HG02623 (cell line): ENCODE results near the gene MFSD2B.
"Not testable (repeated sequence)": the region's sequence is repeated elsewhere in the genome, so short reads cannot be mapped to it uniquely, and the experiment has no call there.

Experiments
- ATAC-seq: cut with Tn5 transposase; IDR thresholded peaks from one replicate; pipeline ENCODE4 v1.9.1; 2021; ENCODE audit warnings: moderate library complexity; ENCODE audit not compliant: unreplicated experiment

Gene MFSD2B

DNA sequence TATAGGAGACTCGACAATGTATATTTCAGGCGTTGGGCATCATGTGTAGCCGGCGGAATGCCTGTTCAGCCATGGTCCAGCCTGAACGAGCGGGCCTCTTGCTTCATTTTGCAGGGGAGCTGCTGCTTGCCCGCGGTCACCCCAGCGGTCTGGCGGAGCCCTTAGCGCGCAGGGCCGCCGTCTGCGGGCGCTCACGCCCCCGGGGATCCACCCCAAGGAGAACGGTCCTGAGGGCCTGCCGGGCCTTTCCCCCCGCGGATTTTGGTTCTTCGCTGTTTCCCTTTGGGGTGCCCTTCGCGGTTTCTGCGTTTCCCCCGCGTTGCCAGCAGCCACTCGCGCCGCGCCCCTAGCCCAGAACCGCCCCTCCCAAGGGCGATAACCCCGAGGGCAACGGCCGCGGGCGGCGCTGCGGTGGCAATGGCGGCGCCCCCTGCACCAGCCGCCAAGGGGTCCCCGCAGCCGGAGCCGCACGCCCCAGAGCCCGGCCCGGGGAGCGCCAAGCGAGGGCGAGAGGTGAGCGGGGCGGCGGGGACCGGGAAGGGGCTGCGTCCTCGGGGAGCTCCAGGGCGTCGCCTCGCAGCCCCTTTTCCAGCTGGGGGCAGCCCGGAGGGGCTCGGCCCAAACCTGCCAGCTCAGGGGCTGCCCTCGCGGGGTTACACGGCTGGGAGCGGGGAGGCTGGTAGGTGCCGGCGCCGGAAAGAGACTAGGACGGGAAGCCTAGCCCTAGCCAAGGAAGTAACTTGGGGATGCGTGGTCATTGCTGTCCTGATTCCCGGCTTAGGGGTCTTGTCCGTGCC, at the start of gene MFSD2B:
MFSD2B (plus strand) TSS at position 406 of the 797 bp plus-strand sequence; CDS start at position 418, 12 bp downstream.
- ATAC-seq: no peak

DNA sequence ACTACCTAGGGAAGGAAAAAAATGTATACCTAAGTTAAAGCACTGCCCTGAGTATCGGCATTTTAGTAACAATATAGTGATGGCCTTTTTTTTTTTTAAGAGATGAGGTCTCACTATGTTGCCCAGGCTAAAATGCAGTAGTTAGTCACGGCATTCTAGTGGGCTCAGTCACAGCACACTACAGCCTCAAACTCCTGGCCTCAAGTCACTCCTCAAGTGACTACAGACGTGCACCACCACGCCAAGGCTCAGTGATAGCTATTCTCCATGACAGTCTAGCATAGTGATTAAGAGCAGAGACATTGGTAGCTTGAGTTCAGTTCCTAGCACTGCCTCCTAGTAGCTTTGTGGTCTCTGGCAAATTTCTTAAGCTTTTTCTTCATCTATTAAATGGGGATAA, 42.0 kb upstream of the MFSD2B start:
- ATAC-seq: no peak

DNA sequence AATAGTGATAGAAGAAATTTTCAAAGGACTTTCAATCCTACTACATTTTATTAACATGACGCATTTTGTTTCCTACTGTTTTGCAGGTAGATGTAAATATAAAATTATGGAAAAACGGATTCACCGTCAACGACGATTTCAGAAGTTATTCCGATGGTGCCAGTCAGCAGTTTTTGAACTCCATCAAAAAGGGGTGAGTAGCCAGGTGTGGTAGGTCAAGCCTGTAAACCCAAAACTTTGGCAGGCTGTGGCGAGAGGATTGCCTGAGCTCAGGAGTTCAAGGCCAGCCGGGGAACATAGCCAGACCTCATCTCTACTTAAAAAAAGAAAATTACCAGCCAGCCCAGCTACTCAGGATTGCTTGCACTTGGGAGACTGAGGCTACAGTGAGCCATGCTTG, 33.0 kb upstream of the MFSD2B start:
- ATAC-seq: no peak

- no peak for ATAC-seq
These were observed 21.5 kb upstream of the MFSD2B start for GRCh38 chr2:23988371-23988770.

- no peak for ATAC-seq
These were observed 17.0 kb upstream of the MFSD2B start for GRCh38 chr2:23992931-23993330.

DNA sequence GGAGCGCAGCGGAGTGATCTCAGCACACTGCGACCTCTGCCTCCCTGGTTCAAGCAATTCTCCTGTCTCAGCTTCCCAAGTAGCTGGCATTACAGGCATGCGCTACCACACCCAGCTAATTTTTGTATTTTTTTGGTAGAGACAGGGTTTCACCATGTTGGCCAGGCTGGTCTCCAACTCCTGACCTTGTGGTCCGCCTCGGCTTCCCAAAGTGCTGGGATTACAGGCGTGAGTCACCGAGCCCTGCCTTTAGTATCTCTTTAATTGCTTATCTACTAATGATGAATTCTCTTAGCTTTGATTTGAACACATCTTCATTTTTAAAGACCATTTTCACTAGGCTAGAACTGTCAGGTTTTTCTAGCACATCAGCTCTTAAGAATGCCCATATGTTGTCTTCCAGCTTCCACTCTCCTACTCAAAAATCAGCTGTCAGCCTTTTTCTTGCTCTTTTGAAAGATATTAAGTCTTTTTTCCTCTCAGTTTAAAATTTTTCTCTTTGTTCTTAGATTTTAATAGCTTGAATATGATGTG, 16.1 kb upstream of the MFSD2B start:
- no peak for ATAC-seq

- ATAC-seq: no peak
These were observed 15.3 kb upstream of the MFSD2B start for GRCh38 chr2:23994567-23994966.

DNA sequence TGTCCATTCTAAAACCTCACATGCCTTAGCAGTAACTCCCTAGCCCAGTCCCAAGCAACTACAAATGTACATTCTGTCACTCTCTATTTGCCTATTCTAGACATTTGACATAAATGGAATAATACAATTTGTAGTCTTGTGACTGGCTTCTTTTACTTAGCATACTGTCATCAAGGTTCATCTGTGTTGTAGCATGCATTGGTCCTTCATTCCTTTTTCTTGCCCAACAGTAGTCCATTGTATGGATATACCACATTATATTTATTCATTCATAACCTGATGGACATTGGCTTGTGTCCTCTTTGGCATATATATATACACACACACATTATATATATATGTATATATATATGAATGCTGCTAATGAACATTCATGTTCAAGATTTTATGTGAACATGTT, 2.2 kb upstream of the MFSD2B start:
- no peak for ATAC-seq

GRCh38 chr2:24008672-24009366, 1.1 kb upstream of the MFSD2B start:
- no peak for ATAC-seq

DNA sequence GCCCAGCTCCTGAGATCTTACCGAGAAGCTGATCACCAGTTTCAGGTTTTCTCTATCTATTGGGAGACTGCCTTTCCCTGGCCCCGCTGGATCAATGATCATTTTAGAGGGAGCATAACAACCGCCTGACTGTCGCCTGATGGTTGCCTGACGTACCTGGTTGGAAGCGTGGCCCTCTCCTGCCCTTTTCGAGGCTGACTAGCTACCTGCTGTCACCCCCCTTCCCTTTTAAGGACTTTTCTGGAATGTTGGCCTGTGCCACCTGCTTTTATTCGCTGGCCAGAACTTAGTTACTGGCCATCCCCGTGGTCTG, 562 bp upstream of the MFSD2B start:
- no peak for ATAC-seq

DNA sequence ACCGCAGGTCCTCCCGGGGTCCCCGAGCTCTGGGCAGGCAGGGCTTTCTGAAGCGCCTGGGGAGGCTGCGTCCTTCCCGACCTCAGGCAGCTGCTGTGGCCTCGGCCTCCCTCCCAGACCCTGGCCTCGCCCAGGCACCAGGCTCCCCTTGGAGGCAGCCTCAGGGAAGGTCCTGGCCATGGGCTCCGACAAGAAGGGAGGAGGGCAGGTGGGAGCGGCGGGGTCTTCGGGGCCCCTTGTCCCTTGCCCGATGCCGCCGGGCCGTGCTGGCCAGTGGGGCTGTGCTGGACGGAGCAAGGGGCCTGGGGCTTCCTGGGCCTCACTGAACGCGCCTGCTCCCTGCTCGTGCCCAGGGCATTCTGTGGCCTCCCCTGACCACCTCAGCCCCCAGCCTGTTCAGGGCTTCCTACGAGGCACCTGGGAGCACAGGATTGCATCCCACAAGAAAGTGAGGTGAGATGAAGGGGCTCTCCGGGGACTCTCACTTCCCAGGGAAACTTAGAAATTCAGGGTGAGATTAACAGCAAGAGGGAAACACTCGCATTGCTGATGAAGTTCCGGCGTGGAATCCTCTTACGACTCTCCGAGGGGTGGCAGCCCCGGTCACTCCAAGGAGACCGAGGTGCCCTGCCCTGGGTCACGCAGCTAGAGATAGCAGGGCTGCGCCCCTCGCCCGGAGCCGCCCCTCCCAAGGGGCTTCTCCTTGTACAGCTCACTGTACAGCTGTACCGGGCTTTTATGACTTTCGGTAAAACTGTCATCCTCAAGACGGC, 778 bp downstream of the MFSD2B start:
- no peak for ATAC-seq

GRCh38 chr2:24011250-24012104, 1.6 kb downstream of the MFSD2B start:
- no peak for ATAC-seq

GRCh38 chr2:24012521-24013188, 2.8 kb downstream of the MFSD2B start:
- no peak for ATAC-seq

- ATAC-seq: not testable (repeated sequence)
These were observed 5.0 kb downstream of the MFSD2B start for GRCh38 chr2:24014902-24015301.

GRCh38 chr2:24015562-24016375, 5.9 kb downstream of the MFSD2B start:
- ATAC-seq: no peak

- no peak for ATAC-seq
These were observed 6.5 kb downstream of the MFSD2B start for GRCh38 chr2:24016376-24016761.

GRCh38 chr2:24016853-24017703, 7.2 kb downstream of the MFSD2B start:
- no peak for ATAC-seq

DNA sequence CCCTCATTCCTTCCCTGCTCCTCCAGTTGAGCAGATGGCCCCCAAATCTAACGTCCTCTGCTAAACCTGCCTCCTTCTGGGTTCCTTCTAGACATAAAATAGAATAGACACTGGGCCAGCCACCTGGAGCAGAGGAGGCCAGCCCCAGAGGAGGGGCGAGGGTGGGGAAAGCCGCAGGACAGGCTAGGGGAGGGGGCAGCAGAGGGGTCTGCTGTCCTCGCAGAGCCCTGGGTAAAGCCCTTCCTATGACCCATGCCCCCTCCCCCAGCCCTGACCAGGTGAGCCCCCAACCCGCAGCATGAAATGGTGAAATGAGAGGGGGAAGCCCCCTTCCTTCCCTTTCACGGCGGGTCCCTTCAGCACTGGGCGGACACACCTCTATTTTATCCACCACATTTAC, 7.8 kb downstream of the MFSD2B start:
- no peak for ATAC-seq
